DND-41 (cell line): Measurements from ENCODE around the gene MRPS27.

Experiments
- EZH2 ChIP-seq: IDR thresholded peaks from 3 replicates; pipeline ENCODE4 v1.6.1; 2012; ENCODE audit warnings: borderline replicate concordance, low read depth, mild to moderate bottlenecking, moderate library complexity, low read length, inconsistent platforms; ENCODE audit not compliant: severe bottlenecking
- TF ChIP-seq, protein P1 (sequence below): IDR thresholded peaks from 2 replicates; pipeline ENCODE4 v1.5.1; 2012; ENCODE audit warnings: borderline replicate concordance, low read length, moderate library complexity, mild to moderate bottlenecking; ENCODE audit not compliant: poor library complexity, severe bottlenecking; ENCODE audit errors: extremely low read depth

DNA sequence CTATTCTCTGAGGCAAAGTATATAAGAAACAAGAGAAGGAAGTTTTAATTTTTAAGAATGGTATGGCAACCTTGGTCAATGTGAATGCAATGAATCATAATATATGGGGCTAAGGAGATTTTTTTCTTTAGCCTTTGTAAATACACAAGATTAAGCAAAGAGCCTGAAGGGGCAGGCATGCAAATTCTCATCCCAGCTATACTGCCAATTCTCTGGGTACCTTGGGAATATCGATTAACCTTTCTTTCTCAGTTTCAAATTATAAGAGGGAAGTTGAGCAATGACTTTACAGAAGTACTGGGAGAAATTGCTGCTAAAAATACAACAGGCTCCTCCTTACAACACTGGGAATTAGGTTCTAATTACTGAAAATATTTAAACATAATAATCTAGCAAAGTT lies 97.5 kb downstream of the MRPS27 start:
- TF ChIP-seq, protein P1, sequence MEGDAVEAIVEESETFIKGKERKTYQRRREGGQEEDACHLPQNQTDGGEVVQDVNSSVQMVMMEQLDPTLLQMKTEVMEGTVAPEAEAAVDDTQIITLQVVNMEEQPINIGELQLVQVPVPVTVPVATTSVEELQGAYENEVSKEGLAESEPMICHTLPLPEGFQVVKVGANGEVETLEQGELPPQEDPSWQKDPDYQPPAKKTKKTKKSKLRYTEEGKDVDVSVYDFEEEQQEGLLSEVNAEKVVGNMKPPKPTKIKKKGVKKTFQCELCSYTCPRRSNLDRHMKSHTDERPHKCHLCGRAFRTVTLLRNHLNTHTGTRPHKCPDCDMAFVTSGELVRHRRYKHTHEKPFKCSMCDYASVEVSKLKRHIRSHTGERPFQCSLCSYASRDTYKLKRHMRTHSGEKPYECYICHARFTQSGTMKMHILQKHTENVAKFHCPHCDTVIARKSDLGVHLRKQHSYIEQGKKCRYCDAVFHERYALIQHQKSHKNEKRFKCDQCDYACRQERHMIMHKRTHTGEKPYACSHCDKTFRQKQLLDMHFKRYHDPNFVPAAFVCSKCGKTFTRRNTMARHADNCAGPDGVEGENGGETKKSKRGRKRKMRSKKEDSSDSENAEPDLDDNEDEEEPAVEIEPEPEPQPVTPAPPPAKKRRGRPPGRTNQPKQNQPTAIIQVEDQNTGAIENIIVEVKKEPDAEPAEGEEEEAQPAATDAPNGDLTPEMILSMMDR: no peak
- no peak for TF ChIP-seq EZH2
